ENCODE measurements around the gene SERPINA6. TPM values are rescaled to one million over a fixed set of nuclear protein-coding genes. Genes with fewer than 3 reads are reported as not detected.

SERPINA6 gene
- polyA plus RNA-seq, 1 donor (not counting 4 experiments of a cell fraction or from before 2014, with no cell fraction given), result not detected

Other genes with a start within 250 kb of the SERPINA6 start
- 171 to 179 TPM (median 172 TPM) in 3 replicates for gene DDX24, start 242.1 kb downstream of the SERPINA6 start, polyA plus RNA-seq
- gene IFI27L1, start 242.0 kb downstream of the SERPINA6 start, polyA plus RNA-seq, result 17.4 to 25.0 TPM (median 18.9 TPM) in 3 replicates
- 1,132 to 3,594 TPM (median 2,783 TPM) in 3 replicates for gene IFI27, start 212.6 kb downstream of the SERPINA6 start, polyA plus RNA-seq
- 67.5 to 179 TPM (median 82.2 TPM) in 3 replicates for gene IFI27L2, start 193.7 kb downstream of the SERPINA6 start, polyA plus RNA-seq
- gene PPP4R4, start 149.0 kb downstream of the SERPINA6 start, polyA plus RNA-seq, result 8.1 to 9.0 TPM (median 8.9 TPM) in 3 replicates
- gene SERPINA10, start 30.1 kb downstream of the SERPINA6 start, polyA plus RNA-seq, result not detected in 3 replicates
- gene SERPINA2, start 43.4 kb upstream of the SERPINA6 start, polyA plus RNA-seq, result not detected in 3 replicates
- gene SERPINA1, start 65.3 kb upstream of the SERPINA6 start, polyA plus RNA-seq, result 0.48 to 0.71 TPM (median 0.52 TPM) in 3 replicates
- gene SERPINA11, start 129.5 kb upstream of the SERPINA6 start, polyA plus RNA-seq, result not detected in 3 replicates
- gene SERPINA9, start 152.9 kb upstream of the SERPINA6 start, polyA plus RNA-seq, result 0.05 TPM in 1 of 3 replicates, not detected in the others
- 0.04 to 0.26 TPM (median 0.07 TPM) in 3 replicates for gene SERPINA12, start 186.1 kb upstream of the SERPINA6 start, polyA plus RNA-seq
- gene SERPINA4, start 238.1 kb upstream of the SERPINA6 start, polyA plus RNA-seq, result not detected in 3 replicates